ENCODE results near the gene SGCD.

- no peak for TF ChIP-seq CTCF (conservative IDR thresholded peaks at IDR 0.05; ENCODE audit: low read length)
- no peak for TF ChIP-seq EZH2phosphoT487 (IDR thresholded peaks at IDR 0.05; ENCODE audit: borderline replicate concordance, low read depth, low read length)
Measured at GRCh38 chr5:156655732-156656131, 328.8 kb downstream of the SGCD start.

All from OCI-LY7 (cell line).